GM18907 (cell line): Measurements from ENCODE around the gene INPP5A.

Experiments used
- ATAC-seq: cut with Tn5 transposase; IDR thresholded peaks from one replicate; pipeline ENCODE4 v1.9.1; 2021; ENCODE audit warnings: mild to moderate bottlenecking, moderate library complexity; ENCODE audit not compliant: unreplicated experiment

Gene INPP5A

GRCh38 chr10:132712291-132712690 is 174.7 kb downstream of the INPP5A start:
- ATAC-seq: no peak

GRCh38 chr10:132712743-132713142 is 175.2 kb downstream of the INPP5A start:
- no peak for ATAC-seq

GRCh38 chr10:132713421-132714095 is 176.0 kb downstream of the INPP5A start:
- no peak for ATAC-seq

GRCh38 chr10:132714096-132714985 is 176.8 kb downstream of the INPP5A start:
- no peak for ATAC-seq

GRCh38 chr10:132714986-132715775 is 177.6 kb downstream of the INPP5A start:
- ATAC-seq: no peak

- ATAC-seq: no peak
Measured at GRCh38 chr10:132715776-132716680, 178.4 kb downstream of the INPP5A start.

- ATAC-seq: no peak
Measured at GRCh38 chr10:132716691-132717490, 179.3 kb downstream of the INPP5A start.

- ATAC-seq: no peak
Measured at GRCh38 chr10:132721725-132722124, 184.1 kb downstream of the INPP5A start.

- no peak for ATAC-seq
Measured at GRCh38 chr10:132722394-132723329, 185.1 kb downstream of the INPP5A start.

- ATAC-seq: no peak
Measured at GRCh38 chr10:132723330-132723970, 185.9 kb downstream of the INPP5A start.

GRCh38 chr10:132724446-132724845 is 186.9 kb downstream of the INPP5A start:
- no peak for ATAC-seq

- no peak for ATAC-seq
Measured at GRCh38 chr10:132725202-132725601, 187.6 kb downstream of the INPP5A start.

GRCh38 chr10:132726194-132726593 is 188.6 kb downstream of the INPP5A start:
- ATAC-seq: no peak

- no peak for ATAC-seq
Measured at GRCh38 chr10:132726951-132727350, 189.4 kb downstream of the INPP5A start.

- ATAC-seq: no peak
Measured at GRCh38 chr10:132727411-132727810, 189.8 kb downstream of the INPP5A start.

GRCh38 chr10:132728321-132728720 is 190.7 kb downstream of the INPP5A start:
- no peak for ATAC-seq

- ATAC-seq: no peak
Measured at GRCh38 chr10:132728741-132729140, 191.2 kb downstream of the INPP5A start.
